HepG2 (cell line): Measurements from ENCODE around the gene MRPS34. TPM values are rescaled to one million over a fixed set of nuclear protein-coding genes. Genes with fewer than 3 reads are reported as not detected.

Experiments
- ATAC-seq: fragments of 200-7000 bp; cut with Tn5 transposase; 3 replicates; pipeline ENCODE4 v1.9.1; 2020; ENCODE audit warnings: mild to moderate bottlenecking, moderate library complexity
- BruUV-seq: library from RNA; stranded (reverse); fragments of 400-500 nt; replicated peaks from 2 replicates; lab custom pipeline; 2021; lab: Mats Ljungman, UMichigan
- CTCF ChIA-PET: fragments of 300-600 bp; formaldehyde crosslinking; extraction: SDS; loops from one replicate; lab custom pipeline; 2021; ENCODE audit warnings: low total read pairs, inconsistent platforms, low intra/inter-chr PET ratio; lab: Yijun Ruan, JAX
- POLR2A ChIA-PET: fragments of 350-600 bp; sonication (Branson Sonifier 250); formaldehyde crosslinking; loops from one replicate; lab custom pipeline; 2020; ENCODE audit warnings: antibody characterized with exemption, inconsistent platforms; lab: Yijun Ruan, JAX
- DNase-seq: peaks from one replicate; pipeline ENCODE4 v3.0.0-alpha.2; 2015; ENCODE audit warnings: low spot score
- FAIRE-seq: peaks from 3 replicates; lab custom pipeline; 2011; peaks lifted over from hg19 to GRCh38; lab: Jason Lieb, UNC
- H2AFZ ChIP-seq: one replicate; pipeline ENCODE4 v1.6.1; 2011; ENCODE audit warnings: low read length, inconsistent platforms
- H3K27ac ChIP-seq: fragments of 300-600 bp; 3 replicates; pipeline ENCODE4 v1.8.0; 2011; ENCODE audit warnings: mixed run types, mild to moderate bottlenecking, mixed read lengths, low read length, inconsistent platforms; ENCODE audit not compliant: insufficient read depth; ENCODE audit errors: extremely low read length
- H3K27me3 ChIP-seq, 2 experiments: fragments of 200-600 bp in 1 of 2; 2 replicates in 1 of 2; 3 replicates in 1 of 2; pipeline versions ENCODE4 v1.6.0 to v1.8.0; 2011; ENCODE audit warnings: low read length in 2 of 2, mild to moderate bottlenecking in 2 of 2, moderate library complexity in 2 of 2, inconsistent platforms in 1 of 2; ENCODE audit not compliant: insufficient read depth in 2 of 2, control insufficient read depth in 1 of 2
- H3K36me3 ChIP-seq, 2 experiments: fragments of 200-600 bp in 1 of 2; replicated peaks in 1 of 2; 2 replicates in 1 of 2; 3 replicates in 1 of 2; pipeline versions ENCODE4 v1.5.1 to v1.8.0; 2011; ENCODE audit warnings: low read length in 2 of 2, inconsistent platforms in 1 of 2; ENCODE audit not compliant: insufficient read depth in 2 of 2, control insufficient read depth in 1 of 2
- H3K4me1 ChIP-seq: 2 replicates; pipeline ENCODE4 v1.5.1; 2012; ENCODE audit warnings: low read length, inconsistent platforms; ENCODE audit not compliant: insufficient read depth
- H3K4me2 ChIP-seq: 2 replicates; pipeline ENCODE4 v1.6.0; 2011; ENCODE audit warnings: low read depth, low read length, inconsistent platforms
- H3K4me3 ChIP-seq, 3 experiments: fragments of 200-600 bp in 1 of 3; sonication (generic), shearing (Covaris generic) in 1 of 3; replicated peaks in 1 of 3; 2 replicates each; pipeline ENCODE4 v1.5.1; 2011 to 2016; ENCODE audit warnings: low read length in 3 of 3, inconsistent platforms in 2 of 3, low read depth in 2 of 3, mild to moderate bottlenecking in 2 of 3, control low read depth in 1 of 3, mixed read lengths in 1 of 3; ENCODE audit not compliant: insufficient read depth in 1 of 3
- H3K79me2 ChIP-seq: one replicate; pipeline ENCODE4 v1.6.1; 2011; ENCODE audit warnings: low read length, inconsistent platforms; ENCODE audit not compliant: insufficient read depth
- H3K9ac ChIP-seq: 2 replicates; pipeline ENCODE4 v1.6.0; 2011; ENCODE audit warnings: mild to moderate bottlenecking, low read depth, low read length, inconsistent platforms; ENCODE audit not compliant: insufficient read depth
- H3K9me3 ChIP-seq: 2 replicates; pipeline ENCODE4 v1.5.1; 2012; ENCODE audit warnings: mild to moderate bottlenecking, low read length
- H4K20me1 ChIP-seq: 2 replicates; pipeline ENCODE4 v1.6.0; 2011; ENCODE audit warnings: inconsistent platforms, mild to moderate bottlenecking, low read length, moderate library complexity; ENCODE audit not compliant: insufficient read depth
- AGO2 ChIP-seq: fragments of 200-400 bp; formaldehyde crosslinking; optimal IDR thresholded peaks from 2 replicates; pipeline ENCODE3; 2017; ENCODE audit warnings: mild to moderate bottlenecking, low read depth, low read length, moderate library complexity
- AHDC1 ChIP-seq: sonication (generic); formaldehyde crosslinking; IDR thresholded peaks from 2 replicates; pipeline ENCODE4 v1.5.1; 2020; ENCODE audit warnings: mild to moderate bottlenecking, missing genetic modification reagents, borderline replicate concordance
- MEF2D ChIP-seq: sonication (generic); formaldehyde crosslinking; IDR thresholded peaks from 2 replicates; pipeline ENCODE4 v1.5.1; 2020; ENCODE audit warnings: mild to moderate bottlenecking, missing genetic modification reagents
- NPAS2 ChIP-seq: sonication (generic); formaldehyde crosslinking; IDR thresholded peaks from 2 replicates; pipeline ENCODE4 v1.8.0; 2022; ENCODE audit warnings: mild to moderate bottlenecking, missing genetic modification reagents, borderline replicate concordance
- PCBP2 ChIP-seq: fragments of 200-400 bp; formaldehyde crosslinking; optimal IDR thresholded peaks from 2 replicates; pipeline ENCODE3; 2018; ENCODE audit warnings: low read length, low read depth; ENCODE audit not compliant: poor library complexity, severe bottlenecking
- RBFOX2 ChIP-seq: fragments of 200-400 bp; formaldehyde crosslinking; IDR thresholded peaks from 2 replicates; pipeline ENCODE4 v1.6.1; 2017; ENCODE audit warnings: low read depth, mild to moderate bottlenecking, low read length
- TRAFD1 ChIP-seq: sonication (generic); formaldehyde crosslinking; IDR thresholded peaks from 2 replicates; pipeline ENCODE4 v1.5.1; 2020; ENCODE audit warnings: missing genetic modification reagents, mild to moderate bottlenecking, borderline replicate concordance
- WGBS: methylation state at CpG from one replicate; pipeline ENCODE4 v1.1.6; 2017; ENCODE audit warnings: low lambda C conversion rate; 5-methylcytosine and 5-hydroxymethylcytosine counted together
- in situ Hi-C: cut with HindIII; loops from 2 replicates; pipeline ENCODE4 v1.10.0; 2017; ENCODE audit warnings: low pct_unique_long_range_greater_than_20kb; ENCODE audit not compliant: extremely low pct_ligation_motif_present
- intact Hi-C: fragments of 100-400 bp; cut with micrococcal nuclease; formaldehyde crosslinking; loops from one replicate; pipeline ENCODE4 v1.10.0; 2022; ENCODE audit not compliant: unreplicated experiment
- polyA plus RNA-seq, 8 experiments: library from polyadenylated mRNA; depleted of rRNA in 3 of 8; stranded (reverse) in 7 of 8; unstranded in 1 of 8; fragments of >200 nt; fragmentation: Illumina TruSeq in 4 of 8; extraction: Trizol in 4 of 8; gene quantifications; 2 replicates each; pipeline versions ENCODE4 v1.2.1 to v1.2.3, GENCODE V29; 2011 to 2016; ENCODE audit warnings: low read depth in 4 of 8, missing spikeins in 1 of 8, mixed read lengths in 1 of 8; ENCODE audit not compliant: insufficient read depth in 1 of 8
- total RNA-seq, 5 experiments: library from RNA; depleted of rRNA; stranded (reverse); fragments of >200 nt; fragmentation: Illumina TruSeq; extraction: Trizol; gene quantifications; 2 replicates each; pipeline ENCODE4 v1.2.3, GENCODE V29; 2016; ENCODE audit warnings: low read depth in 1 of 5

Gene MRPS34
- total and polyA plus RNA-seq, 2 of the 13 experiments (the other 11 are each of a cell fraction or from before 2014, with no cell fraction given) = 63.5 to 131 TPM

- no peak for ATAC-seq
- in situ Hi-C loops (loop anchor here (5.0 kb wide), 1 partner anchor 38 kb away; the partner anchor contains the start of genes NUBP2 and SPSB3), intact Hi-C loops (no loop called here)
- Histone ChIP-seq H3K27ac (no peak overlapping the region), H3K79me2 (peaks cover 14% of the 10 kb centered on the region), H3K36me3 (peaks cover 16 to 44% of the 10 kb centered on the region in 2 experiments; a peak in 4 of 5 replicates), H3K27me3 (no peaks in the 10 kb centered on the region), H3K4me3 (no peak overlapping the region), H2AFZ (no peak overlapping the region), H3K9ac (no peak overlapping the region), H3K9me3 (no peaks in the 10 kb centered on the region), H4K20me1 (no peaks in the 10 kb centered on the region; the same call in 1 of the 2 replicates), H3K4me2 (no peak overlapping the region), H3K4me1 (peaks cover 20% of the 10 kb centered on the region)
- TF ChIP-seq PCBP2 (no peak), TRAFD1 (CRISPR knock-in tag) (no peak), AGO2 (peak; percentile 70), RBFOX2 (peak; percentile 25), AHDC1 (CRISPR knock-in tag) (no peak), MEF2D (no peak), NPAS2 (no peak)
- WGBS = 98% methylated on average over 12 of the region's 25 CpGs
- ChIA-PET CTCF (no interaction called here), POLR2A (no interaction called here)
- no peak for FAIRE-seq
- BruUV-seq = no TSS peak
- no peak for DNase-seq
Measured at GRCh38 chr16:1820096-1820945, 47.4 kb upstream of the MRPS34 start.
